Vagina (tissue), 2 donors: ENCODE results near the gene LANCL2.

Experiments used
- CTCF ChIP-seq, 3 experiments: fragments of 450-650 bp in 2 of 3; fragments of 200-600 bp in 1 of 3; sonication (generic) in 1 of 3; IDR thresholded peaks; one replicate each; pipeline ENCODE4 v1.5.1; 2017 to 2019; ENCODE audit warnings: antibody characterized with exemption in 3 of 3, mild to moderate bottlenecking in 2 of 3, moderate library complexity in 2 of 3
- POLR2A ChIP-seq, 2 donors: fragments of 450-650 bp; IDR thresholded peaks; one replicate each; pipeline ENCODE4 v1.6.1; 2017; ENCODE audit warnings: antibody characterized with exemption in 2 of 2, mild to moderate bottlenecking in 2 of 2, moderate library complexity in 2 of 2

GRCh38 chr7:55475855-55476803 lies 111.0 kb downstream of the LANCL2 start:
- TF ChIP-seq CTCF (IDR thresholded peaks at IDR 0.05) (no peak), POLR2A (IDR thresholded peaks at IDR 0.05) (no peak)
